Measurements from ENCODE around the gene PPP1R26. TPM values are rescaled to one million over a fixed set of nuclear protein-coding genes. Genes with fewer than 3 reads are reported as not detected.
"Not testable (repeated sequence)": the region's sequence is repeated elsewhere in the genome, so short reads cannot be mapped to it uniquely, and the experiment has no call there.

The PPP1R26 gene
- total RNA-seq, 4 donors from 2014 or later, result 10.5 to 14.7 (median 11.8) TPM

DNA sequence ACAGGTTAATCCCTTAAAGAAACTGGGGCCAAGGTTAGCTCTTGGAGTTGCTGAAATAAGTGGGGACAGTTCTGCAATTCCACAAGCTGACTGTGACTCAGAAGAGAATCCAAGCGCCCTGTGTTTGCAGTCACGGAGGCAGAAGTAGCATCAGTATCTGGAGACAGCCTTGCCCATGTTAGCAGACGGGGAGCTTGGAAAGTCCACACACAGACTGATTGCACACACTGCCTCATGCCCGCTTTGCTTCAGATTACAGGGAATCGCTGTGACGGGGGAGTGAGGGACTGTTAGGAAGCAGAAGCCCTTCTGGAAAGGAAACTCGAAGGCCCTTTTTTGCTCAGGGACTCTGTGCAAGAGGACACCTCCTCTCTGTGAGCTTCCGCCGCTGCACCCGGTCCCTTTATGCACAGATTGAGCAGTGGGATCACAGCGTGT is 30.9 kb upstream of the PPP1R26 start:
- Histone ChIP-seq H3K36me3 (no peaks in the 10 kb centered on the region), H3K4me3 (no peak overlapping the region), H3K9me3 (peaks cover 0 to 3% (median 0%) of the 10 kb centered on the region in 4 donors), H3K27me3 (peaks cover 0 to 3% of the 10 kb centered on the region in 2 donors), H3K4me1 (no peaks in the 10 kb centered on the region), H3K27ac (no peak overlapping the region)
- TF ChIP-seq POLR2A (IDR thresholded peaks at IDR 0.05) (no peak), EP300 (IDR thresholded peaks at IDR 0.05) (no peak)
- TF ChIP-seq, protein P1, sequence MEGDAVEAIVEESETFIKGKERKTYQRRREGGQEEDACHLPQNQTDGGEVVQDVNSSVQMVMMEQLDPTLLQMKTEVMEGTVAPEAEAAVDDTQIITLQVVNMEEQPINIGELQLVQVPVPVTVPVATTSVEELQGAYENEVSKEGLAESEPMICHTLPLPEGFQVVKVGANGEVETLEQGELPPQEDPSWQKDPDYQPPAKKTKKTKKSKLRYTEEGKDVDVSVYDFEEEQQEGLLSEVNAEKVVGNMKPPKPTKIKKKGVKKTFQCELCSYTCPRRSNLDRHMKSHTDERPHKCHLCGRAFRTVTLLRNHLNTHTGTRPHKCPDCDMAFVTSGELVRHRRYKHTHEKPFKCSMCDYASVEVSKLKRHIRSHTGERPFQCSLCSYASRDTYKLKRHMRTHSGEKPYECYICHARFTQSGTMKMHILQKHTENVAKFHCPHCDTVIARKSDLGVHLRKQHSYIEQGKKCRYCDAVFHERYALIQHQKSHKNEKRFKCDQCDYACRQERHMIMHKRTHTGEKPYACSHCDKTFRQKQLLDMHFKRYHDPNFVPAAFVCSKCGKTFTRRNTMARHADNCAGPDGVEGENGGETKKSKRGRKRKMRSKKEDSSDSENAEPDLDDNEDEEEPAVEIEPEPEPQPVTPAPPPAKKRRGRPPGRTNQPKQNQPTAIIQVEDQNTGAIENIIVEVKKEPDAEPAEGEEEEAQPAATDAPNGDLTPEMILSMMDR (IDR thresholded peaks at IDR 0.05), result no peak
- no peak for DNase-seq (ENCODE audit: low spot score in 2 of 2)
- 45 to 51% methylated on average over 11 of the region's 11 CpGs for WGBS, 2 donors

DNA sequence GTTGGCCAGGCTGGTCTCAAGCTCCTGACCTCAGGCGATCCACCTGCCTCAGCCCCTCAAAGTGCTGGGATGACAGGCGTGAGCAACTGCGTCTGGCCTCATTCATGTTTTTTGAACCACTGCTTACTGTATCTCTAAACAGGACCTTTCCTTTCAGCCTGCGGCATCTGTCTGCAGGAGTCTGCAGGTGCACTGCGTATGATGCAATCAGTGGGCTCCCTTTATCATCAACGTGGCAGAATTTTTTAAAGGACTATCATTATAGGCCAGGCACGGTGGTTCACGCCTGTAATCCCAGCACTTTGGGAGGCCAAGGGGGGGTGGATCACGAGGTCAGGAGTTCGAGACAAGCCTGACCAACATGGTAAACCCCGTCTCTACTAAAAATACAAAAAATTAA is 30.1 kb upstream of the PPP1R26 start:
- H3K4me1 ChIP-seq; H3K27me3 ChIP-seq; H3K27ac ChIP-seq; H3K36me3 ChIP-seq; DNase-seq (ENCODE audit: low spot score in 2 of 2); H3K4me3 ChIP-seq: not testable (repeated sequence)
- WGBS, 2 donors, result 86 to 87% methylated on average over 11 of the region's 11 CpGs
- H3K9me3 ChIP-seq, result peaks cover 0 to 12% (median 0%) of the 10 kb centered on the region in 4 donors

DNA sequence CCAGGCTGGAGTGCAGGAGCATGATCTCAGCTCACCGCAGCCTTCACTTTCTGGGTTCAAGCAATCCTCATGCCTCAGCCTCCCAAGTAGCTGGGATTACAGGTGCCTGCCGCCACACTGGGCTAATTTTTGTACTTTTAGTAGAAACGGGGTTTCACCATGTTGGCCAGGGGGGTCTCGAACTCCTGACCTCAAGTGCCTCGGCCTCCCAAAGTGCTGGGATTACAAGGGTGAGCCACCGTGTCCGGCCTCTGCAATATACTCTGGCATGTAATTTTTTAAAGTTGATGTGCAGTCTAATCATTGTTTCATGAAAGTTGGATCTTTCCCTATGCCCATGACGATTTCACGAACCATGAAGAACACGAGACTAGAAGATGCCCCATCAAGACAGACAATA is 28.6 kb upstream of the PPP1R26 start:
- no peak overlapping the region for H3K27ac ChIP-seq
- no peak for DNase-seq (ENCODE audit: low spot score in 2 of 2)
- H3K9me3 ChIP-seq, result peaks cover 0 to 23% (median 0%) of the 10 kb centered on the region in 4 donors
- WGBS, 2 donors, result 86 to 91% methylated on average over 10 of the region's 10 CpGs
- no peaks in the 10 kb centered on the region for H3K27me3 ChIP-seq
- H3K36me3 ChIP-seq, result no peaks in the 10 kb centered on the region
- H3K4me1 ChIP-seq, result no peaks in the 10 kb centered on the region
- H3K4me3 ChIP-seq, result no peak overlapping the region
- TF ChIP-seq POLR2A (IDR thresholded peaks at IDR 0.05) (no peak), EP300 (IDR thresholded peaks at IDR 0.05) (no peak)
- TF ChIP-seq, protein P1 (IDR thresholded peaks at IDR 0.05), result no peak

DNA sequence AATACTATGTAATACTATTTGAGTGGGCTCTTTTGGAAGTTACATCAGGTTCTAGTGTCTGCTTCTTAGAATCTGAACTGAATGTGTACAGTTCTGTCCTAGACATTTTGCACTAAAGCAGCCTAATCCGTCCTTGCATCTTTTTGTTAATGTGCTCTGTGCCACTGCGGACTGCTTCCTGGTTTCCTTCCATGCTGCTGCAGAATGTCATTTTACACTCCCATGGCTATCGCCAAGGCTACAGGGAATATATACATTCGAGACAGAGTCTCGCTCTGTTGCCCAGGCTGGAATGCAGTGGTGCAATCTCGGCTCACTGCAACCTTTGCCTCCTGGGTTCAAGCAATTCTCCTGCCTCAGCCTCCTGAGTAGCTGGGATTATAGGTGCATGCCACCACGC is 27.7 kb upstream of the PPP1R26 start:
- DNase-seq (ENCODE audit: low spot score in 2 of 2); H3K4me1 ChIP-seq; H3K27me3 ChIP-seq; H3K4me3 ChIP-seq; H3K27ac ChIP-seq; H3K36me3 ChIP-seq: not testable (repeated sequence)
- 82 to 83% methylated on average over 7 of the region's 7 CpGs for WGBS, 2 donors
- H3K9me3 ChIP-seq, result peaks cover 0 to 23% (median 0%) of the 10 kb centered on the region in 4 donors

DNA sequence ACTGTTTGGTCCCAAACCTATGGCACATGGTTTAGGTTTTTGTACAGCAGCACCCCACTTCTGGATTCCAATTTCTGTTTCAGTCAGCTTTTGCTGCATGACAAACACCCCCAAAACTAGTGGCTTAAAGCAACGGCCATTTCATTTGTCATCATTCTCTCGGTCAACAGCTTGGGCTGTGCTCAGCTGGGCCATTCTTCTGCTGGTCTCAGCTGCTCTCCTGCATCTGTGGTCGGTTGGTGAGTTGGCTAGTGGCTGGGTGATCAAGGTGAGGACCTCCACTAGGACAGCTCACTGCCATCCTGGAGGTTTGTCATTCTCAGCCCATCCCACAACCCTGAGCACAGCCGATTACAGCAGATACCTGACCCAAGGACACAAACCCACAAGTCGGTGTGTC is 24.8 kb upstream of the PPP1R26 start:
- Histone ChIP-seq H3K4me3 (no peak overlapping the region), H3K27me3 (peaks cover 0 to 6% of the 10 kb centered on the region in 2 donors), H3K9me3 (peaks cover 0 to 23% (median 0%) of the 10 kb centered on the region in 4 donors), H3K4me1 (no peaks in the 10 kb centered on the region), H3K27ac (no peak overlapping the region), H3K36me3 (no peaks in the 10 kb centered on the region)
- TF ChIP-seq, protein P1 (IDR thresholded peaks at IDR 0.05), result no peak
- no peak for TF ChIP-seq POLR2A (IDR thresholded peaks at IDR 0.05)
- no peak for TF ChIP-seq EP300 (IDR thresholded peaks at IDR 0.05)
- no peak for DNase-seq (ENCODE audit: low spot score in 2 of 2)
- 88 to 92% methylated on average over 5 of the region's 5 CpGs for WGBS, 2 donors

DNA sequence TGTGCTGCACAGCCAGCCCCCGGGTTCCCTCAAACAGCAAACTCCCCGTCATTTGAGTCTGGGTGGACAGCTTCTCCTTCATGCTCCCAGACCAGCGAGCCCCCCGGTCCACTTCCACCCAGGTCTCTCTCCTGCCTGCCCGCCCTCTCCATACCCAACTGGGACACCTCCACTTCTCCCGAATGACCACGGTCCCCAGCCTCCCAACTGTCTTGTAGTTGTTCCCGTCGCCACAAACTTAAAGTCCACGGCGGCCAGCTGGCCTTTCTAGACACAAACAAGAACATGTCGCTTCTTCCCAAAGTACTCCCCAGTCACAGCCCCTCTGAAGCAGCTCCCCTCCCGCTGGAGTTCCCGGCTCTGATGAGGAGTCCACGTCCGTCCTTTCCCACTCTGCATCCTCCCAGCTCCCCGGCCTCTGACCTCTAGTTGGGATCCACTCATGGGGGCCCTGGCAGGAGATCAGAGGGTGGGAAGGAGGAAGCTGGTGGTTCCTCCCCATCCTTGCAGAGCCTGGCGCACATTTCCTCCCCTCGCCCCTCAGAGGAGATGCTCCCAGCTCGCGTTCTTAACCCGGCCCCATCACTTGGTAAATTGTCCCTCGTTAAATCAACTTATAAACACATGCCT is 24.1 kb upstream of the PPP1R26 start:
- no peak for DNase-seq (ENCODE audit: low spot score in 2 of 2)

More for the DNA sequence above, 24.1 kb upstream of the PPP1R26 start:
- peaks cover 0 to 6% of the 10 kb centered on the region in 2 donors for H3K27me3 ChIP-seq
- no peaks in the 10 kb centered on the region for H3K36me3 ChIP-seq
- TF ChIP-seq, protein P1 (IDR thresholded peaks at IDR 0.05), result no peak
- 64 to 72% methylated on average over 23 of the region's 23 CpGs for WGBS, 2 donors
- H3K27ac ChIP-seq, result no peak overlapping the region
- H3K9me3 ChIP-seq, result peaks cover 0 to 23% (median 0%) of the 10 kb centered on the region in 4 donors
- no peak overlapping the region for H3K4me3 ChIP-seq
- H3K4me1 ChIP-seq, result no peaks in the 10 kb centered on the region

Data from tibial nerve (tissue), 4 donors.